ENCODE results near the gene RPS5.

RPS5 gene

GRCh38 chr19:58379246-58379645 is 7.8 kb upstream of the RPS5 start:
- H3K9me3 Mint-ChIP-seq: no peaks in the 10 kb centered on the region
- TF ChIP-seq, protein P1, sequence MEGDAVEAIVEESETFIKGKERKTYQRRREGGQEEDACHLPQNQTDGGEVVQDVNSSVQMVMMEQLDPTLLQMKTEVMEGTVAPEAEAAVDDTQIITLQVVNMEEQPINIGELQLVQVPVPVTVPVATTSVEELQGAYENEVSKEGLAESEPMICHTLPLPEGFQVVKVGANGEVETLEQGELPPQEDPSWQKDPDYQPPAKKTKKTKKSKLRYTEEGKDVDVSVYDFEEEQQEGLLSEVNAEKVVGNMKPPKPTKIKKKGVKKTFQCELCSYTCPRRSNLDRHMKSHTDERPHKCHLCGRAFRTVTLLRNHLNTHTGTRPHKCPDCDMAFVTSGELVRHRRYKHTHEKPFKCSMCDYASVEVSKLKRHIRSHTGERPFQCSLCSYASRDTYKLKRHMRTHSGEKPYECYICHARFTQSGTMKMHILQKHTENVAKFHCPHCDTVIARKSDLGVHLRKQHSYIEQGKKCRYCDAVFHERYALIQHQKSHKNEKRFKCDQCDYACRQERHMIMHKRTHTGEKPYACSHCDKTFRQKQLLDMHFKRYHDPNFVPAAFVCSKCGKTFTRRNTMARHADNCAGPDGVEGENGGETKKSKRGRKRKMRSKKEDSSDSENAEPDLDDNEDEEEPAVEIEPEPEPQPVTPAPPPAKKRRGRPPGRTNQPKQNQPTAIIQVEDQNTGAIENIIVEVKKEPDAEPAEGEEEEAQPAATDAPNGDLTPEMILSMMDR (IDR thresholded peaks at IDR 0.05): no peak
- no peaks in the 10 kb centered on the region for H3K36me3 Mint-ChIP-seq (ENCODE audit: low read depth)
- peak overlapping the region; percentile 91 for H3K4me3 Mint-ChIP-seq
- no peak overlapping the region for H3K27ac Mint-ChIP-seq
- peaks cover 22% of the 10 kb centered on the region for H3K4me1 Mint-ChIP-seq
- DNase-seq: no peak
- H3K27me3 Mint-ChIP-seq (ENCODE audit: low read depth, poor library complexity): no peaks in the 10 kb centered on the region

GRCh38 chr19:58380037-58380661 is 6.9 kb upstream of the RPS5 start:
- DNase-seq: no peak
- H3K9me3 Mint-ChIP-seq: no peaks in the 10 kb centered on the region
- H3K27me3 Mint-ChIP-seq (ENCODE audit: low read depth, poor library complexity): no peaks in the 10 kb centered on the region
- H3K27ac Mint-ChIP-seq: peak overlapping the region; percentile 91
- H3K4me1 Mint-ChIP-seq: peaks cover 28% of the 10 kb centered on the region
- TF ChIP-seq, protein P1 (IDR thresholded peaks at IDR 0.05): no peak
- H3K4me3 Mint-ChIP-seq: peak overlapping the region; percentile 91
- no peaks in the 10 kb centered on the region for H3K36me3 Mint-ChIP-seq (ENCODE audit: low read depth)

GRCh38 chr19:58380662-58381459 is 6.2 kb upstream of the RPS5 start, which contains the start of gene ZNF837:
Gene ZNF837, minus strand, starts transcription at chr19:58381030. Its CDS starts 11,698 bp downstream, at chr19:58369332.
- H3K9me3 Mint-ChIP-seq: no peaks in the 10 kb centered on the region
- DNase-seq: peak; percentile 95
- no peaks in the 10 kb centered on the region for H3K36me3 Mint-ChIP-seq (ENCODE audit: low read depth)
- H3K27me3 Mint-ChIP-seq (ENCODE audit: low read depth, poor library complexity): no peaks in the 10 kb centered on the region
- TF ChIP-seq, protein P1 (IDR thresholded peaks at IDR 0.05): no peak
- peak within 1 kb of the TSS; percentile 91 for H3K4me3 Mint-ChIP-seq
- H3K4me1 Mint-ChIP-seq: peaks cover 35% of the 10 kb centered on the region
- H3K27ac Mint-ChIP-seq: peak within 1 kb of the TSS; percentile 91

- Mint-ChIP-seq H3K27me3 (ENCODE audit: low read depth, poor library complexity) (no peaks in the 10 kb centered on the region), H3K4me1 (peaks cover 40% of the 10 kb centered on the region), H3K36me3 (ENCODE audit: low read depth) (no peaks in the 10 kb centered on the region), H3K4me3 (peak overlapping the region; percentile 91), H3K27ac (peak overlapping the region; percentile 77), H3K9me3 (no peaks in the 10 kb centered on the region)
- peak; percentile 22 for DNase-seq
- TF ChIP-seq, protein P1 (IDR thresholded peaks at IDR 0.05): no peak
Measured at GRCh38 chr19:58381460-58382212, 5.4 kb upstream of the RPS5 start.

DNA sequence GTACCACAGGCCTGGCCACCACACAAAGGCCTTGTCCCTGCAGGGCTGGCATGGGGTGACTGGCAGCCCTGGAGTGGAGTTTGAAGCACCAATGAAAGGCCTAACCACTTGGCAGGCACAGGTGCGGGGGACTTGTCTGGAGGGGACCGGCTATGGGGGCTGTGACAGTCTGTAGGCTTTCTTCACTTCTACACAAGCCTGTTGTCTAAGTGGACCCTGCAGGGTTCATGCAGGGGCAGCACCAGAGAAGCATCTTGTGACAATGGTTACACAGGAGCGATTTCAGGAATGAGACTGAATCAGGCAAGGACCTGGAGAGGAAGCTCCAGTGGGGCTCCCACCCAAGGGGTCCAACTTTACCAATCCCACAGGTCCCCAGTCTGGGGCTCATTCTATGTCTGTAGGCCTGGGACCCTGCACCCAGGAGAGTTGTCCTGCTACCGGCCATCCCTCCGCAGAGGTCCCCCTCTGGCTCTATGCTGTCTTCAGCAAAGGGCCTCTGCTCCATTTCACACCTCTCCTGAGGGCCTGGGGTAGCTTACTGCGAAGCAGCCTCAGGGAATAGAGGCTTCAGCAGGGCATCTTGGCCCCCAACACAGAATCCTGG is 4.0 kb upstream of the RPS5 start:
- DNase-seq: no peak
- Mint-ChIP-seq H3K9me3 (no peaks in the 10 kb centered on the region), H3K27ac (no peak overlapping the region), H3K4me1 (peaks cover 52% of the 10 kb centered on the region), H3K36me3 (ENCODE audit: low read depth) (peaks cover 4% of the 10 kb centered on the region), H3K4me3 (peak overlapping the region; percentile 42), H3K27me3 (ENCODE audit: low read depth, poor library complexity) (no peaks in the 10 kb centered on the region)
- TF ChIP-seq, protein P1 (IDR thresholded peaks at IDR 0.05): no peak
